Body of pancreas (tissue), 4 donors: ENCODE measurements around the gene MAST4.

Experiments used
- POLR2A ChIP-seq, 3 donors: fragments of 450-650 bp; IDR thresholded peaks; one replicate each; pipeline ENCODE4 v1.6.1; 2016; ENCODE audit warnings: antibody characterized with exemption in 3 of 3, mild to moderate bottlenecking in 2 of 3
- TF ChIP-seq, protein P1 (sequence below), 7 experiments: fragments of 450-650 bp in 4 of 7; fragments of 200-600 bp in 3 of 7; sonication (generic) in 3 of 7; IDR thresholded peaks; one replicate each; pipeline ENCODE4 v1.5.1; 2016 to 2019; ENCODE audit warnings: antibody characterized with exemption in 7 of 7

DNA sequence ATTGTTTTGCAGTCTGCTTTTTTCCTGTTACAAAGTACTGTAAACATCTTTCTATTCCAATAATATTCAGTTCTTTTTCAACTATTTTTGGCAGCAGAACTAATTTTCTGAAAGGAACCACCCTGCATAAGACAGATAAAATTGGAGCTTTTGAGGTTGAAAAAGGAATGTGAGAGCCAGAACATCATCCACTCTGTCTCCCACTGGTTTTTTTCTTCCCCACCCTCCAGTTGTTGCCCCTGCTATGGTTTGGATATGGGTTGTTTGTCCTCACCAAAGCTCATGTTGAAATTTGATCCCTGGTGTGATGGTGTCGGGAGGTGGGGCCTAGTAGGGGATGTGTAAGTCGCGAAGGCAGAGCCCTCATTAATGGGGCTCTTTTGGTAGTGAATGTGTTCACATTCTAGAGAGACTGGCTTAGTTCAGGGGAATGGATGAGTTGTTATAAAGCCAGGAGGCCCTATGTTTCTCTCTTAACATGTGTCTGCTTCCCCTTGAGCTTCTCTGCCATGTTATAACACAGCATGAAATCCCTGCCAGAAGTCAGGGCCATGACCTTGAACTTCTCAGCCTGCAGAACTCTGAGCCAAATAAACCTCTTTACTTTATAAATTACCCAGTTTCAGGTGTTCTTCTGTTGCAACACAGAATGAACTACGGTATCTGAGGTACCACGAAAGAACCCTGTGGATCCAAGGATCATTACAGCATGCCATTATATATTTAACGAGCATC lies 34.8 kb upstream of the MAST4 start:
- TF ChIP-seq, protein P1, sequence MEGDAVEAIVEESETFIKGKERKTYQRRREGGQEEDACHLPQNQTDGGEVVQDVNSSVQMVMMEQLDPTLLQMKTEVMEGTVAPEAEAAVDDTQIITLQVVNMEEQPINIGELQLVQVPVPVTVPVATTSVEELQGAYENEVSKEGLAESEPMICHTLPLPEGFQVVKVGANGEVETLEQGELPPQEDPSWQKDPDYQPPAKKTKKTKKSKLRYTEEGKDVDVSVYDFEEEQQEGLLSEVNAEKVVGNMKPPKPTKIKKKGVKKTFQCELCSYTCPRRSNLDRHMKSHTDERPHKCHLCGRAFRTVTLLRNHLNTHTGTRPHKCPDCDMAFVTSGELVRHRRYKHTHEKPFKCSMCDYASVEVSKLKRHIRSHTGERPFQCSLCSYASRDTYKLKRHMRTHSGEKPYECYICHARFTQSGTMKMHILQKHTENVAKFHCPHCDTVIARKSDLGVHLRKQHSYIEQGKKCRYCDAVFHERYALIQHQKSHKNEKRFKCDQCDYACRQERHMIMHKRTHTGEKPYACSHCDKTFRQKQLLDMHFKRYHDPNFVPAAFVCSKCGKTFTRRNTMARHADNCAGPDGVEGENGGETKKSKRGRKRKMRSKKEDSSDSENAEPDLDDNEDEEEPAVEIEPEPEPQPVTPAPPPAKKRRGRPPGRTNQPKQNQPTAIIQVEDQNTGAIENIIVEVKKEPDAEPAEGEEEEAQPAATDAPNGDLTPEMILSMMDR (IDR thresholded peaks at IDR 0.05): no peak
- no peak for TF ChIP-seq POLR2A (IDR thresholded peaks at IDR 0.05)
